ENCODE results near the gene SEMA3D.

Gene SEMA3D

GRCh38 chr7:85038466-85038865 is 148.4 kb downstream of the SEMA3D start:
- DNase-seq (ENCODE audit: low read depth in 2 of 2, low spot score in 1 of 2): no peak

- DNase-seq (ENCODE audit: low read depth in 2 of 2, low spot score in 1 of 2): no peak
Observed at GRCh38 chr7:85033263-85033662, 153.6 kb downstream of the SEMA3D start.

- no peak for DNase-seq (ENCODE audit: low read depth in 2 of 2, low spot score in 1 of 2)
Observed at GRCh38 chr7:85031475-85031874, 155.4 kb downstream of the SEMA3D start.

- DNase-seq (ENCODE audit: low read depth in 2 of 2, low spot score in 1 of 2): no peak
Observed at GRCh38 chr7:85030893-85031292, 156.0 kb downstream of the SEMA3D start.

- DNase-seq (ENCODE audit: low read depth in 2 of 2, low spot score in 1 of 2): no peak
Observed at GRCh38 chr7:85025312-85025756, 161.5 kb downstream of the SEMA3D start.

GRCh38 chr7:85023916-85024315 is 162.9 kb downstream of the SEMA3D start:
- DNase-seq (ENCODE audit: low read depth in 2 of 2, low spot score in 1 of 2): no peak

- no peak for DNase-seq (ENCODE audit: low read depth in 2 of 2, low spot score in 1 of 2)
Observed at GRCh38 chr7:85023066-85023712, 163.7 kb downstream of the SEMA3D start.

- DNase-seq (ENCODE audit: low read depth in 2 of 2, low spot score in 1 of 2): no peak
Observed at GRCh38 chr7:85022064-85022697, 164.7 kb downstream of the SEMA3D start.

GRCh38 chr7:85021101-85021704 is 165.7 kb downstream of the SEMA3D start:
- no peak for DNase-seq (ENCODE audit: low read depth in 2 of 2, low spot score in 1 of 2)

GRCh38 chr7:85019778-85020177 is 167.1 kb downstream of the SEMA3D start:
- DNase-seq (ENCODE audit: low read depth in 2 of 2, low spot score in 1 of 2): no peak

GRCh38 chr7:85019176-85019575 is 167.7 kb downstream of the SEMA3D start:
- no peak for DNase-seq (ENCODE audit: low read depth in 2 of 2, low spot score in 1 of 2)

- DNase-seq (ENCODE audit: low read depth in 2 of 2, low spot score in 1 of 2): no peak
Observed at GRCh38 chr7:85018498-85018897, 168.4 kb downstream of the SEMA3D start.

- DNase-seq (ENCODE audit: low read depth in 2 of 2, low spot score in 1 of 2): no peak
Observed at GRCh38 chr7:85016286-85016685, 170.6 kb downstream of the SEMA3D start.

- DNase-seq (ENCODE audit: low read depth in 2 of 2, low spot score in 1 of 2): no peak
Observed at GRCh38 chr7:85014936-85015660, 171.8 kb downstream of the SEMA3D start.

- no peak for DNase-seq (ENCODE audit: low read depth in 2 of 2, low spot score in 1 of 2)
Observed at GRCh38 chr7:85011127-85011526, 175.7 kb downstream of the SEMA3D start.

- no peak for DNase-seq (ENCODE audit: low read depth in 2 of 2, low spot score in 1 of 2)
Observed at GRCh38 chr7:85010306-85010705, 176.6 kb downstream of the SEMA3D start.

GRCh38 chr7:85006754-85007153 is 180.1 kb downstream of the SEMA3D start:
- no peak for DNase-seq (ENCODE audit: low read depth in 2 of 2, low spot score in 1 of 2)

GRCh38 chr7:85004402-85004801 is 182.5 kb downstream of the SEMA3D start:
- DNase-seq (ENCODE audit: low read depth in 2 of 2, low spot score in 1 of 2): no peak

GRCh38 chr7:85001495-85002345 is 185.1 kb downstream of the SEMA3D start:
- DNase-seq (ENCODE audit: low read depth in 2 of 2, low spot score in 1 of 2): no peak

GRCh38 chr7:85000735-85001350 is 186.0 kb downstream of the SEMA3D start:
- DNase-seq (ENCODE audit: low read depth in 2 of 2, low spot score in 1 of 2): no peak

GRCh38 chr7:84999450-84999849 is 187.4 kb downstream of the SEMA3D start:
- DNase-seq (ENCODE audit: low read depth in 2 of 2, low spot score in 1 of 2): no peak
